T-helper 17 cell (primary cell): ENCODE results near the gene USP3. TPM values are rescaled to one million over a fixed set of nuclear protein-coding genes. Genes with fewer than 3 reads are reported as not detected.

Experiments used
- ATAC-seq: fragments of 150-1000 bp; cut with Tn5 transposase; 2 replicates; pipeline ENCODE4 v1.10.0; 2021; ENCODE audit warnings: mild to moderate bottlenecking, moderate library complexity
- DNase-seq, 3 donors: peaks; one replicate each; pipeline versions ENCODE4 v3.0.0 to v3.0.0-alpha.2; 2020 to 2021
- H3K9me3 ChIP-seq: one replicate; pipeline ENCODE4 v1.7.0; 2013; ENCODE audit warnings: low read length, mild to moderate bottlenecking; ENCODE audit not compliant: control insufficient read depth, poor library complexity, severe bottlenecking
- H3K27ac Mint-ChIP-seq: one replicate; pipeline ENCODE4 v1.8.0; 2022; ENCODE audit warnings: mild to moderate bottlenecking, moderate library complexity, mixed read lengths
- H3K27me3 Mint-ChIP-seq: one replicate; pipeline ENCODE4 v1.8.0; 2022; ENCODE audit warnings: mixed read lengths
- H3K36me3 Mint-ChIP-seq: one replicate; pipeline ENCODE4 v1.8.0; 2022; ENCODE audit warnings: low read depth, mixed read lengths
- H3K4me1 Mint-ChIP-seq: one replicate; pipeline ENCODE4 v1.8.0; 2022; ENCODE audit warnings: mild to moderate bottlenecking, mixed read lengths
- H3K4me3 Mint-ChIP-seq: one replicate; pipeline ENCODE4 v1.8.0; 2022; ENCODE audit warnings: mild to moderate bottlenecking, moderate library complexity, mixed read lengths
- total RNA-seq, 4 donors: library from RNA in 2 of 4; stranded (reverse) in 2 of 4; gene quantifications; one replicate each; pipeline ENCODE4 v1.2.3 and lab custom pipeline; 2022 to 2026

Gene USP3
- total RNA-seq, 2 donors from 2014 or later, result 219 to 288 TPM

DNA sequence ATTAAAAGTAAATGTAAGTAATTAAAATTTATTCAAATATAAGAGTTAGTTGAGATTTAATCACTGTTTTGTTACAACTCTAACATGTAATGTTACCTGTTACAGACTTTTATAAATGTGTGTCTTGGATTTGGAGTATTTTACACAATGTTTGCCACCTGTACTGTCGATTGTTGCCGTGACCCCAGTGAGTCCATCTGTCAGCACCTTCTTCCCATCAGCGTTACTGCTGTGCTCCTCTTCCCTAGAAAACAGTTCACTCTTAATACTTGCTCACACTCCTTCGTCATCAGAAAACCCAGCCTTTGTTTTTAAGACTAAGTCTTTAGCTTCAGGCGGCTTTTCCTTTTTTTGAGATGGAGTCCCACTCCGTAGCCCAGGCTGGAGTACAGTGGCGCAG is 52.3 kb downstream of the USP3 start:
- H3K4me1 Mint-ChIP-seq, result peaks cover 32% of the 10 kb centered on the region
- H3K36me3 Mint-ChIP-seq, result peaks cover 8% of the 10 kb centered on the region
- ATAC-seq (no peak), DNase-seq (no peak)
- no peaks in the 10 kb centered on the region for H3K9me3 ChIP-seq
- peak overlapping the region; percentile 76 for H3K27ac Mint-ChIP-seq
- H3K27me3 Mint-ChIP-seq, result no peaks in the 10 kb centered on the region
- H3K4me3 Mint-ChIP-seq, result no peak overlapping the region

DNA sequence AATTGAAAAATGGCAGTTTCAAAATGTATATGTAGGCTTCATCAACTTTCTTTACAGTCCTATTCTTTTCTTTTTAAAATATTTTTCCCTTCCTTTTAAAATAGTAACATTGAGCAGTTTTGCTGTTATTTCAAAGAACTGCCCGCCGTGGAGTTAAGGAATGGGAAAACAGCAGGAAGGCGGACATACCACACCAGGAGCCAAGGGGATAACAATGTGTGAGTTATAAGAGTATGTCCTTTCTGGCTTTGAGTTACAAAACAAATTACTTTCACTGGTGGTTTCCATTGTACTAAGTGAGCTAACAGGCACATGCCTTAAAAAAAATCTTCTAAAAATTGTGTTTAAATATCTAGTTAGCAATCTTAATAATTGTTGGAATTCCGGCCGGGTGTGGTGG is 55.4 kb downstream of the USP3 start:
- H3K36me3 Mint-ChIP-seq, result peaks cover 8% of the 10 kb centered on the region
- peak overlapping the region; percentile 81 for H3K27ac Mint-ChIP-seq
- ATAC-seq (no peak), DNase-seq (no peak)
- H3K27me3 Mint-ChIP-seq, result no peaks in the 10 kb centered on the region
- no peak overlapping the region for H3K4me3 Mint-ChIP-seq
- no peaks in the 10 kb centered on the region for H3K9me3 ChIP-seq
- H3K4me1 Mint-ChIP-seq, result peaks cover 25% of the 10 kb centered on the region

DNA sequence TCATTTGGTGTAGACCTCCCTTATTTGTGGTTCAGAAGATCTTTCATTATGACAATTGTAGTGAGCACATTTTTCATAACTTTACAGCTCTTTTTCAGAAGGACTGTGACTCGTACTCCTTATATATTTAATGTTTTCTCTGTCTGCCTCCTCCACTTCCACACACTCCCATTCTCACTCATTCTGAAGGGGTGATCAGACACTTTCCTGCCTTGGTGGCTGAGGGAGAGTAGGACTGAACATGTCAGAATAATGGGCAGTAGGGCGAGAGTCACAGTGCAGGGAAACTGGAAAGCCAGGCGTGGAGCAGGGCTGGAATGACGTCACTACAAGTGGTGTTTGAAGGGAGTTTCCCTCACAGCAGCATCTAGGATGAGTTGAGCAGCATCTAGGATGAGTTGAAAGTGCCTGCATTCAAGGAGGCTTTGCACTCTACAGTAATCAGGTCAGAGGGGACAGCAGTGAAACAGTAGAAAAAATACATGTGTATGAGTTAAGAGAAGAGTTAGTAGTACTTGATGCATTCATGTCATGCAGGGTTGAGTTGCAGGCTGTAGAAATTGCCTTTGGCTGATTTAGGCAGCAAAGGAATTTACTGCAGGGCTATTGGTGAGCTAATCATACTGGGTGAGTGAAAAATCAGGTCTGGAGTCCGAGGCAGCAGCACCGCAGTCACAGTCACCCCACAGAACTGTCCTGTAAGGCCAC is 56.5 kb downstream of the USP3 start:
- peak overlapping the region; percentile 81 for H3K27ac Mint-ChIP-seq
- DNase-seq, result no peak

DNA sequence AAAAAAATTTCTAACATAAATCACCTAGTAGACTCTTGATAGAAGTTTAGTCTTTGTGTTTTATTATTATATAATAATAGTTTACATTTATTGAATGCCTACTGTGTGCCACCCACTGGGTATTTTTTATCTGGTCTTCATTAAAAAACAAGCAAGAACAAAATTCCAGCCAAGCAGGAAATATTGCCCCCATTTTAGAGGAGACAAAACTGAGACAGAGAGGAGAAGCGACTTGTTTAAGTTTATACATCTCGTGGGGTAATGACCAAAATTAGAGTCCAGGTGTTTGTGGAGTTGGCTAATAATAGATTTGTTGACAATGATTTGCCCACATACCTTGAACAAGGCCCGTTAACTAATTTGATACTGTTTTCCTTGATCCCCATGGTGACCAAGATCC is 59.7 kb downstream of the USP3 start:
- ATAC-seq (no peak), DNase-seq (no peak)
- Mint-ChIP-seq H3K27me3 (no peaks in the 10 kb centered on the region), H3K4me3 (no peak overlapping the region), H3K36me3 (peaks cover 7% of the 10 kb centered on the region), H3K4me1 (peaks cover 22% of the 10 kb centered on the region), H3K27ac (peak overlapping the region; percentile 70)
- no peaks in the 10 kb centered on the region for H3K9me3 ChIP-seq

More for the DNA sequence above, 56.5 kb downstream of the USP3 start:
- peaks cover 8% of the 10 kb centered on the region for H3K36me3 Mint-ChIP-seq
- no peak overlapping the region for H3K4me3 Mint-ChIP-seq
- peak; percentile 71 for ATAC-seq
- no peaks in the 10 kb centered on the region for H3K27me3 Mint-ChIP-seq
- H3K9me3 ChIP-seq, result no peaks in the 10 kb centered on the region
- peaks cover 25% of the 10 kb centered on the region for H3K4me1 Mint-ChIP-seq

DNA sequence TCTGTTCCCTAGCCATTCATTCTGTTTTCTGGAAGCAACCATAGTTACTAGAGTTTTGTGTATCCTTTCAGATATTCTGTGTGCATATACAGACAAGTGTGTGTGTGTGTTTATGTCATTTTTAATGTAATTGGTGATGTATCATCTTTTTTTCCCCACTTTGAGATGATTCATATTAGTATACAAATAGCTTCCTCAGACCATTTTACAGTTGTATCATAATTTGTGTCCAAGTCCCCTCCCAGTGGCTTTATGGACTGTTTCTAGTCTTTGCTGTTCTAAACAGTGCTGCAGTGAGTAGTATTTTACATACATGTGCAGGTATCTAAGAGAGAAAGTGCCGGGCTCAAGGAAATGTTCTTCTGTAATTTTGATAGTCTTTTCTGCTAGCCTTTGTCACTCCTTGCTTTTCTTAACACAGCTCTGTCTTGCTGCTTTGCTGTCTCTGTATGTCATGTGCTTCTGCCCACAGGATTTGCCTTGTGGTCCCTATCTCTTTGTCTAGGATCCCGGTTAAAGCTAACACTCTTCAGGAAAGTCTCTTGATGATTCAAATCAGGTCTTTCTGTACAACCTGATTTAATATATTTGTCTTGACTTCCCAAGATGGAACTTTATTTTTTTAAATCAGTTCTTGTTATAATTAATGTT is 61.3 kb downstream of the USP3 start:
- no peak overlapping the region for H3K4me3 Mint-ChIP-seq
- no peaks in the 10 kb centered on the region for H3K9me3 ChIP-seq
- peak overlapping the region; percentile 70 for H3K27ac Mint-ChIP-seq
- DNase-seq (no peak), ATAC-seq (no peak)
- peaks cover 5% of the 10 kb centered on the region for H3K36me3 Mint-ChIP-seq
- H3K27me3 Mint-ChIP-seq, result no peaks in the 10 kb centered on the region
- peaks cover 12% of the 10 kb centered on the region for H3K4me1 Mint-ChIP-seq

DNA sequence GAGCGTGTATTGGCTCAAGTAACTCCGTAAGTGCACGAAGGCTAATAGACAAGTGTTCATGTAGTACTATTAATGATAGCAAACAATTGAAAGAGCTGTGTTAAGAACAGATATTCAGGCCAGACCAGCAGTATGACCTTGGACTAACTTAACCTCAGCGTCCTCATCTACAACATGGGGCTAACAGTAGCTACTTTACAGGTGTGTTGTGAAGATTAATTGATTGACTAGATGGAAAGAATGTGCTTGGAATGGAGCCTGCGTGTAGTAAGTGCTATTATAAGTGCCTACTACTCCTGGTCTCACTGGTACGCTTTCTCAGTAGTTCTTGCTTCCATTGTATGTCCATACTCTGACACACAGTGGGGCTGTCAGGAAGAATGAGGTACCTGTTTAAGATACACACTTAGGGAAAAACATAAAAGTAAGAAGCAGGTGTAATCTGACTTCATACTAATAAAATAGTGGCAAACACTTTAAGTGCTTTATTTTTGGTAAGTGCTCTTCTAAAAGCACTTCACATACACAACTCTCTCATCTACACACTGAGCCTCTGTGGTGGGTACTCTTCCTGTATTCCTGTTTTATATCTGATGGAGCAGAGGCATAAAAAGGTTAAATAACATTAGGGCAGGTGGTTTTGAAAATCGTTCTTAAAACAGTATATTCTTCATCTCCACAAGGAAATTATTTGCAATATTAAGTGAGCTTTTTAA is 68.5 kb downstream of the USP3 start:
- H3K4me1 Mint-ChIP-seq, result peaks cover 15% of the 10 kb centered on the region
- no peaks in the 10 kb centered on the region for H3K27me3 Mint-ChIP-seq
- no peaks in the 10 kb centered on the region for H3K9me3 ChIP-seq
- H3K27ac Mint-ChIP-seq, result peak overlapping the region; percentile 73
- no peak overlapping the region for H3K4me3 Mint-ChIP-seq
- ATAC-seq (no peak), DNase-seq (no peak)
- H3K36me3 Mint-ChIP-seq, result peaks cover 10% of the 10 kb centered on the region

DNA sequence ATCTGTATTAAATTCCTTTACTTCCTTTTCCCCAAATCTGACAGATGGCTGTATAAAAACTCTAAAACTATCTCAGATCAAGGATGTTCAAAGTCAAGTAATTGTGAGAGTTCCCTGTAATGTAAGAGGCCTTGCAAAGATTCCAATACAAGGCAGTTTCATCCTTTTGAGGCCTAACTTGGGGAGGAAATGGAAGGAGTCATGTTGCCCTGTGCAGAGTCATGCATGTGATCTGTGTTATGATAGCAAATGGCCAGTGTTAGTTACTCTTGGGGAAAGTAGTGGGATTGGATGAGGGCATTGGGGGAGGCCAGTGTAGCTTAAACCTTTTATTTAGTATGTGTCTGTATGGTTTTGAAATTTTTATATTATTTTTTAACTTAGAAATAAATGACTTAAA is 69.1 kb downstream of the USP3 start:
- H3K27ac Mint-ChIP-seq, result peak overlapping the region; percentile 73
- no peak overlapping the region for H3K4me3 Mint-ChIP-seq
- peaks cover 15% of the 10 kb centered on the region for H3K4me1 Mint-ChIP-seq
- H3K36me3 Mint-ChIP-seq, result peaks cover 8% of the 10 kb centered on the region
- no peaks in the 10 kb centered on the region for H3K9me3 ChIP-seq
- ATAC-seq (no peak), DNase-seq (no peak)
- no peaks in the 10 kb centered on the region for H3K27me3 Mint-ChIP-seq

DNA sequence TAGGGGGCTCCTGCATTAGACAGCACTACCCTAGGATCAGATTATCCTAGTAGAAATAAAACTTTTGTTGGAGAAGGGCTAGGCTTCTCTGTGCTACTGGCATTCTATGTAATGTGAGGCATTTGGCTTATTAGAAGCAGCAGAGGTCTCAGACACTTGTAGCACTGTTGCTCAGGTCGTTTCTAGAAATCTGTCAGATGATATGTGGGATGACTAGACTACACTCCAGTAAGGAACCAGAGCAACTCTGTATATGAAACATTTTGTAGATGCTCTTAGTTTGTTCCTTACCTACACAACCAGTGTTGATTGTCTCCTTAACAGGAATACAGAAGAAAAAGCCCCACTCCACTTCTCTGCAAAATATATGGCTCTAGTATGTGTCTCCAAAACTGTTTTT is 70.9 kb downstream of the USP3 start:
- DNase-seq (no peak), ATAC-seq (peak; percentile 8)
- no peaks in the 10 kb centered on the region for H3K9me3 ChIP-seq
- Mint-ChIP-seq H3K27me3 (no peaks in the 10 kb centered on the region), H3K36me3 (peaks cover 11% of the 10 kb centered on the region), H3K27ac (peak overlapping the region; percentile 73), H3K4me1 (peaks cover 19% of the 10 kb centered on the region), H3K4me3 (no peak overlapping the region)

DNA sequence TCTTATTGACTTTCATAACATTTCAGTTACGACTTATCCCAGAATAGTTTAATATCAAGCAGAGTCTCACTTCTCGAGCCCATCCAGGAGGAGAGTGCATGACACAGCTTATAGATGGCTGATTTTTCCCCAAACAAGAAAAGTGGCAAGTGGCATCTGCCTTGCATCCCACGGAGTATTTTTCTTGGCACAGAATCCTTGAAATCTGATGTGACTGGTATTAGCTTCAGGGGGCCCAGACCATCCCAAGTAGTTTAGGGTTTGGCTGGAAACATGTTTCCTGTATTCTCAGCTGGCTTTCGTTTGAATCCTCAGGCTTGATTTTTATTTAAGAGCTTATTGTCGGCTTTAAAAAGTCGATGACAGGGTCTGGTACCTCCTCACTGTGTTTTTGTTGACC is 72.0 kb downstream of the USP3 start:
- H3K27ac Mint-ChIP-seq, result peak overlapping the region; percentile 34
- H3K4me1 Mint-ChIP-seq, result peaks cover 18% of the 10 kb centered on the region

DNA sequence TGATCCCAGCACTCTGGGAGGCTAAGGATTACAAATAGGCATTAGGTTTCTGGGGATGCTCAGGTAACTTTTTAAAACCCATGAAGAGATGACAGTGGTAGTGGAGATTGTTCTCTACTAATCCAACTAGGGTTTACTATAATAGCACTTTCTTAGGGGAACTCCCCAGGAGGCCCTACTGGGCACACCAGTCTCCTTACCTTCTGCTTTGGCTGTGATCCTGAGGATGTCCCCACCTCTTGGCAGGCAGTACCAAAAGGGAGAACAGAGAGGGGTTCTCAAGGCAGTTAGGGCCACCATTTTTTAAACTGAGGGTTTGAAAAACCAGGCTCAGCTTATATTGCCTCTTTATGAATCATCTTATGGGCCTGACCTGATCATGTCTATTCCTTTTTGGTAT is 77.8 kb downstream of the USP3 start:
- H3K27ac Mint-ChIP-seq, result peak overlapping the region; percentile 37
- H3K36me3 Mint-ChIP-seq, result peaks cover 11% of the 10 kb centered on the region
- ATAC-seq (peak; percentile 34), DNase-seq (no peak)
- H3K4me1 Mint-ChIP-seq, result peaks cover 21% of the 10 kb centered on the region
- H3K9me3 ChIP-seq, result no peaks in the 10 kb centered on the region
- H3K4me3 Mint-ChIP-seq, result peak overlapping the region; percentile 28
- H3K27me3 Mint-ChIP-seq, result no peaks in the 10 kb centered on the region

More for the DNA sequence above, 72.0 kb downstream of the USP3 start:
- no peak overlapping the region for H3K4me3 Mint-ChIP-seq
- DNase-seq, result no peak
- no peaks in the 10 kb centered on the region for H3K9me3 ChIP-seq
- ATAC-seq, result no peak
- H3K36me3 Mint-ChIP-seq, result peaks cover 11% of the 10 kb centered on the region
- no peaks in the 10 kb centered on the region for H3K27me3 Mint-ChIP-seq

DNA sequence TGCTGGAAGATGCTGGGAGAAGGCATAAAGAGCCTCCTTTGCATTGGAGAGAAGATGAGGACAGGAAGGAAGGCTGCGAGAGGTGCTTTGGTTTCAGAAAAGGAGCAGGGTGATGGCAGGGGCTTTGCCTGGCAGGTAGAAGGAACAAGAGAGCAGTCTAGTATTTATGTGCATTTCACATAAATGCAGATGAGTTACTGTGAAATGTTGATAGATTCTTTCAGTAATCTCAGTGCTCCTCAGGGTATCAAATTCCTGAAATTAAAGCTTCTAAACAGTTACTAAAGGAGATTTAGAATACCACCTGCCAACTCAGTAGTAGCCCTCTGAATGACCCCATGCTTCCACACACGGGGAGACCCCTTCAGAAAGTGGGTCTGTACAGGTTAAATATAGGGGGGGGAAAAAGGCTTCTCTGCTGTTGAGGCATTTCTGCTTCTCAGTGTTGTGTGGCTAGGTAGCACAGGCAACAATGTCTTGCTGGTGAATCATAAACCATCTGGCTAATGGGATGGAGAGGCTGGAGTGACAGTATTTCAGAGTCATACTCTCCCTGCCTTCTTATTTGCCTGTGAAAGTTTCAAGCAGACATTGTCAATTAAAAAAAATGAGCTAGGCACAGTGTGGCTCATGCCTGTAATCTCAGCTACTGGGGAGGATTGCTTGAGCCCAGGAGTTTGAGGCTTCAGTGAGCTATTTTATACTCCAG is 78.5 kb downstream of the USP3 start:
- H3K36me3 Mint-ChIP-seq, result peaks cover 11% of the 10 kb centered on the region
- peak; percentile 19 for ATAC-seq
- DNase-seq, result no peak

DNA sequence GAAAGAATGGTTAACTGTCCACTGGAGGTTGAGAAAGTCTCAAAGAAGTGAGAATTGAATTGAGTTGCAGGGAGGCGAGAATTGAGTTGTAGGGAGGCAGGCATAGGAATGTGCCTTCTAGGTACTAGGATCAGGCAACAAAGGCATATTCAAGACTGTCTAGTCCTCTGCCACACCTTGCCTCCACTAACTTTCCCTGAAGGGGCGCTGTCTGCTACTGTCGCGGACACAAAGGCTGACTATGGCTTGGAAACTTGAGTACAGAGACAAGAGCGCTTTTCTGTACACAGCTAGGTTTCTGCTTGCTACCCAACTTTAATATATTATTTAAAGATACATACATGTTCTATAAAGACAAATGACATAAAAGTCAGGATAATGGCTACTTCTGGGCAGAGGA is 82.4 kb downstream of the USP3 start:
- Mint-ChIP-seq H3K27ac (no peak overlapping the region), H3K4me3 (no peak overlapping the region)

More for the DNA sequence above, 78.5 kb downstream of the USP3 start:
- Mint-ChIP-seq H3K27ac (peak overlapping the region; percentile 37), H3K27me3 (no peaks in the 10 kb centered on the region), H3K4me3 (peak overlapping the region; percentile 28), H3K4me1 (peaks cover 21% of the 10 kb centered on the region)
- no peaks in the 10 kb centered on the region for H3K9me3 ChIP-seq

DNA sequence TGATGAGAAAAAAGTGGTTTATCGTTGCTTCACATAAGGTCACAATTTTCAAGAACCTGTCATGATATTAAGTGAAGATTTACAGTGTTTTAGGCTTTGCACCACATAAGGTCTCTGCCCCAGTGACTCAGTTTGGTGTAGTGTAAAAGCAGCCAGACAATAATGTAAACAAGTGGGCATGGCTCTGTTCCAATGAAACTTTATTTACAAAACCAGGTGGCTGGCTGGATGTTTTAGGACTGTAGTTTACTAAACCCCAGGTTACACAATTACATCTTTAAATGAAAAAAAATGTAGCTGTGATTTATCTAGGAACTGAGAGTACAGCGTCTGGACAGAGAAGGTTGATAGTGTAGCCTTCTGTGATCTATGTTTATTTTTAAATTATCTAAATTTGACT is 83.1 kb downstream of the USP3 start:
- Mint-ChIP-seq H3K36me3 (peaks cover 10% of the 10 kb centered on the region), H3K4me3 (no peak overlapping the region), H3K27me3 (no peaks in the 10 kb centered on the region), H3K27ac (no peak overlapping the region), H3K4me1 (peaks cover 13% of the 10 kb centered on the region)
- DNase-seq (no peak), ATAC-seq (no peak)
- H3K9me3 ChIP-seq, result no peaks in the 10 kb centered on the region

More for the DNA sequence above, 82.4 kb downstream of the USP3 start:
- Mint-ChIP-seq H3K36me3 (peaks cover 11% of the 10 kb centered on the region), H3K27me3 (no peaks in the 10 kb centered on the region), H3K4me1 (peaks cover 16% of the 10 kb centered on the region)
- no peaks in the 10 kb centered on the region for H3K9me3 ChIP-seq
- no peak for ATAC-seq
- DNase-seq, result no peak
